ENCODE data around the gene GABRR2.

The GABRR2 gene

DNA sequence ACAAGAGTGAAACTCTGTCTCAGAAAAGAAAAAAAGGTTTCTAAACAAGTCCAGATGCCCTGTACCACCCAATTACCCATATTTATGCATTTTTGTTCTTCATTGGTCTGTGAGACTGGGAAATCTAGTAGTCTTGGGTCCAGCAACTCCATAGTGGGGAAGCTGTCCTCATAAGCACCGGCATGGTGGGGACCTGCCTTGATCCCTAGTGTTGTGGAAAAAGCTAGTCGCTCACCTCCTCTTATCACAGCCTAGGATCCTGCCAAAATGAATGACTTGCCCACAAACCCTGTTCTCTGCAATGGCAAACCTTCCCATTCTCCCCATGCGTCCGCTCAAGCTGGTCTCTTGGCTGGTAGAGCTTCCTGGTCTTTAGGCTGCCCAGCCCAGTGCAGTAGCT is 59.7 kb downstream of the GABRR2 start:
- no peak for DNase-seq

DNA sequence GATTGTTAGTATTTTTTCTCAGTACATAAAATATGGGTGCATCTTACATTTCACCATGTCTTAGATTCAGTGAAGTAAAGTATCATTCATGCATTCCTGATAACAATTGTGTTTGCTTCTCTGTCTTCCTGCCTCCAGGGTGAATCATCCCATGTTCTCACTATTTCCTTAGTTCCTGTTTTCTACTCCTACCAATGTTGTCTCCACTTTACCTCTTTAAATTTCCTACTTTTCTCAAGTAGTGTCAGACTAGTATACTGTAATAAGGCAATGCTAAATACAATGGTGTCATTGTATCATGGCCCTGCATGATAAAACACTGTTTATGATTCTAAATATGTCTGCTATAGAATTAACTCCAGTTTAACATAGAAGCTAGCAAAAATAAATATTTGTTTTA is 60.5 kb downstream of the GABRR2 start:
- DNase-seq: no peak

DNA sequence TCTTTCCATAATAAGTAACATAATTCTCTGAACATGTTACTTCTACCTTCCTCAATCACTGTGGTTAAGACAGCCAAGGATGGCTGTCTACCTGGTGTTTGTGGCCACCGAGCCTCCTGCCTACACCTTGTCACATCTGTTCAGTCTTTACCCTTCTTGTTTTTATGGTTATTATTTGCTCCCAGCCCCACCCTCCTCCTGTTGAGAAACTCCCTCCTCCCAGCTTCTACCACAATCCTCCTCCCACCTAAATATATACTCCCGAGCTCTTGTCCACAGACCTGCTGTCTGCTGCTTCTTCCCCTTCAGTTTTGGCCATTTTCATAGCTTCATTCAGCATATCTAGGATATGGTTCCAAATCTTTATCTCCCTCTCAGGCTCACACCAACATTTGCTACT is 62.2 kb downstream of the GABRR2 start:
- DNase-seq: no peak

DNA sequence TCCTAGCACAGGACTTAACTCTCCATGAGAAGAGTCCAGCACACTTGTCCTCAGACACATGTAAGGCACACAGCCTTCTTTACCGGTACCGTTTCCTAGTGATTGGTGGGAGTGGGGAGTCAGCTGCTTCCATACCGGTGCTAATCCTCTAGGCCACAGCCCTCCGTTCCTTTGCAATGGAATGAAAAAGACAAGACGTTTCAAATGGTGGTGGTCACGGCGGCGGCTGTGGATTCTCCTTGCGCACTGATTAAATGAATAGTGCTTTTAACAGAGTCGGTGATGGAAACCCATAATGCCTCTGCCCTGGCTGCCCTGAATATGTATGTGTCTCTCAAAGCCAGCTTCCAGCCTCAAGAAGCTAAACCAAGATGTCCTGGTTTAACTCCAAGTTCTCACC is 63.1 kb downstream of the GABRR2 start:
- DNase-seq: no peak

DNA sequence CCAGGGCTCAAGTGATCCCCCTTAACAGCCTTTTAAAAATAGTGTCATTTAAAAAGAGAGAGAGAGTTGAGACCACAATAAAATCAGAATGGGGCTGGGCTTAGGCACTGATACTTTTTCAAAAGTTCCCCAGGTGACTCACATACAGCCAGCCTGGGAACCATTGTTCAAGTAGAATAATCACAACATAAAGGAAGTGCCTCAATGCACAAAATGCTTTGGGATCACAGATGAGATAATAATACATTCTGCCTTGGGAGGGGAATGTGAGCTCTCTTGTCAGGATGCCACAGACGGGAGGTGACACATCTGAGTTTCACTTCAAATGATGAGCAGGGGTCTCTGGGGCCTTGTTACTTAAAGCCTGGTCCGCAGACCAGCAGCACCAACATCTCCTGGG is 63.9 kb downstream of the GABRR2 start:
- DNase-seq: no peak

DNA sequence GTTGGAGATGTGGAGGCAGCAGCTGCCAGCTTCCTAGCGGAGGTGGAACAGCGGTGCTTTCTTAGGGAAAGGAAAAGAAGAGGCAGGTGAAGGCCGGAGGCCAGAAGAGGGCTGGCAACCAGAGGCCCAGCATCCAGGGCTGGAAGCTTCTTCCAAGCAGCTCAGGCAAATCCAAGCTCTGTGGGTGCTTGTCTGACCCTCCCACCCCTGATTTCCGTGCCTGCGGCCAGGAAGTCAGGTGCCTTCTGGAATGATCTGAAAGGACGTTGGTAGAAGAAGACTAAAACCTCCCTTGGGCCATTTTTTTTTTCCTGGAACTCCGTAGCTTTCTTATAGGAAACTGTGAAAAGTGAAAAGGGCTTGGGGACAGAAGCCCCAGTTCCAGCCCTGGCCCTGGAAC is 64.9 kb downstream of the GABRR2 start:
- DNase-seq: no peak

DNA sequence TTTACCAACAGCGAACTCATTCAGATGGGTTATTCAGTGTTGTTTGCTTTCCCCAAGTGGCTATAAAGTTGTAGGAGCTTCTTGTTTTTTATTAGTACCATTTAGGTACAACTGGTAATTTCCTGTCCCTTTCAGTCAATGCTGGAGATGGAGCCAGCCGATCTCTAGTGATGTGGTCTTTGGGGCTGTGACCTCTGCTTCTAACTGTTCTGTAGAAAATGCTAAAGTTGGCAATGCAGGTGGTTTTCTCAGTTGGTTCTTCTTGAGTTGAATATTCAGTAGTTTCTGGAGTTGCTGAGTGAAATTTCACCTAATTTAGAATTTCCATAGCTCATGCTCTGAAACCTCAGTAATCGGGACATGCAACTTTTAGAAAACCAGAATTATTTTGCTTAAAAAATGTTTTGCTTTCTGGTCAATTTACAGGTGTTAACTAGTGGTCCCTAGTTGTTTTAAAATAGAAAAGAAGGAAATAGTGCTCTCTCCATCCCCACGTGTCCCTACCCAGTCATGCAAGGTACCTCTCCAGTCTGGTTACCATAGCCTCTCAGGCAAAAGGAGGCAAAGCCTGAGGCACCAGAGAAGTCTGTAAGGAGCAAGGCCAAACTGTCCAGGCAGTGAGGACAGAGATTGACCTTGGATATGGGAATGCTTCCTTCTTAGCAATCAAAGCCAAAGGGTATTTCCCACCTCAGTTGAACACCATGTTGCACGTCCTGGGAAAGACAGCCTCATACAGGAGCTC is 70.7 kb downstream of the GABRR2 start:
- DNase-seq: no peak

DNA sequence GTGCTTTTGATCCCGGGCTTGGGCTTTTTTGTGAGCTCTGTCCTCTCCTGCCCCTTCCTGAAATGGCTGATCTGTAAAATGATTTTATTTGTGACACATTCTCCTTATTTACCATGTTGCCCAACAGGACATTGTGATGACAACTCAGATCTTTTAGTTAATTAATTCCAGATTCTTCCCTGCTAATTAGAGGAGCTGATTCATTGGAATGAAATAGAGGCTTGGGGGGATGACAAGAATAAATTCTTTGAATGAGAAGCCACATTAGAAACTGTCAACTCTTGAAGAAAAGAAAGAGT is 71.8 kb downstream of the GABRR2 start:
- no peak for DNase-seq

DNA sequence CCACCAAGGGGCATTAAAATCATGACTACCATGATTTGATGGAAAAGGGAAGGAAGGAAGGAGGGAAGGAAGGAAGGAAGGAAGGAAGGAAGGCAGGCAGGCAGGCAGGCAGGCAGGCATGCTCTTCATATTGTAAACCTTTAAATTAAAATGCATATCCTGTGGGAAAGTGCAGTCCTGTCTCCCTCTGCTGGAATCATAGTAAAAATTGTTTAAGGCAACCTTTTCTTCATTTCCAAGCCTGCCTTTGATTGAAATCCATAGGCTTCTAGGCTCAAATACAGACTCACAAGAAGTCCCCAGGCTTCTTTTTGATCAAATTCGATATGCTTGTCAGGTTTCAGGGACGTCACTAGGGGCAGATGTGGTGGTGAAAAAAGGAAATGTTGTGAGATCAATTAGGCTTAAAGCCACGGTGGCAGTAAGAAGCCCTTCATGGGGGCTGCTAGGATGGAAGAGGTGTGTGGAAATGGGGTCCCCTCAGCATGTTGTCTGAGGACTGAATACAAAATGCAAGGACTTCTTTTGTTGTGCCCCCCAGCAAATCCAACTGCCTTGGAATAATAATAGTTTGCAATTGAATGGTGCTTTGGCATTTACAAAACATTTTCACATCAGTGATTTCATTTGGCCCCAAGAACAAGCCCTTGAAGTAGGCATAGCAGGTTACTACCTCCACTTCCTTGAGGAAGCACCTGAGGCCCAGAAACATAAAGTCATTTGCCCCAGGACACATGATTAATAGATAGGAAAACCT is 72.3 kb downstream of the GABRR2 start:
- peak in 1 of 2 donors; percentile 48 for DNase-seq

DNA sequence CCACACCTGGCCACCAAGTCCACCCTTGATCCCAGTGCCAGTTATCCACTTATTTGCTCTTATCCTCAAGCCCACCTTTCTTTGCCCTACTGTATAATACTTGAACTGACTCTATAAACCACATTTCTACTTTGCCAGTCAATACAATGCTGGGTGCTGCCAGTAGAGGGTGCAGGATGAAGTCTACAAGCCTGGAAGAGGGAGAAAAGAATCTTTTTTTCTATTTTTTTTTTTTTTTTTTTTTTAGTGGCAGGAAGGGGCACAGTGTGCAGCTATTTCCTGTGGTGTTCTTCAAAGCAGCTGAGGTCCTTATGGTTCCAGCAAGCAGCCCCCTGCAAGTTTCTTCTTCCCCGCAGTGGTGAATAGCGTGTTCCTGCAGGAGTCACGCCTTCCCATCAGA is 75.8 kb downstream of the GABRR2 start:
- peak in 1 of 2 donors; percentile 48 for DNase-seq

DNA sequence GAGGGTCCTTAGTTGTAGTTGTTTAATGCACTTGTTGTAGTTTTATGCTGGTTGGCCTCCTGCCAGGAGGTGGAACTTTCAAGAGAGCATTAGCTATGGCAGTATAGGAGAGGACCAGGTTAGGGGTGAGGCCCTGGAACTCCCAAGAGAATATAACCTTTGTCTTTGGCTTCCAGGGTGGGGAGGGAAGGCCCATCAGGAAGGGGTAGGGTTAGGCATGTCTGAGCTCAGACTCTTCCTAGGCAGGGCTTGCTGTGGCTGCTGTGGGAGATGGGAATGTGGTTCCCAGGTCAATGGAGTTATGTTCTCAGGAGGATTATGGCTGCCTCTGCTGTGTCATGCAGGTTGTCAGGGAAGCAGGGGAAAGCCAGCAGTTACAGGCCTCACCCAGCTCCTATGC is 77.9 kb downstream of the GABRR2 start:
- DNase-seq: no peak

DNA sequence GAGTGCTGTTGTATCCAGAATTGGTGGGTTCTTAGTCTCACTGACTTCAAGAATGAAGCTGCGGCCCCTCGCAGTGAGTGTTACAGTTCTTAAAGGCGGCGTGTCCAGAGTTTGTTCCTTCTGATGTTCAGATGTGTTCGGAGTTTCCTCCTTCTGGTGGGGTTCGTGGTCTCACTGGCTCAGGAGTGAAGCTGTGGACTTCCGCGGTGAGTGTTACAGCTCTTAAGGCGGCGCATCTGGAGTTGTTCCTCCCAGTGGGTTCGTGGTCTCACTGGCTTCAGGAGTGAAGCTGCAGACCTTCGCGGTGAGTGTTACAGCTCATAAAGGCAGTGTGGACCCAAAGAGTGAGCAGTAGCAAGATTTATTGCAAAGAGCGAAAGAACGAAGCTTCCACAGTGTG is 81.5 kb downstream of the GABRR2 start:
- peak in 1 of 2 donors; percentile 3 for DNase-seq

DNA sequence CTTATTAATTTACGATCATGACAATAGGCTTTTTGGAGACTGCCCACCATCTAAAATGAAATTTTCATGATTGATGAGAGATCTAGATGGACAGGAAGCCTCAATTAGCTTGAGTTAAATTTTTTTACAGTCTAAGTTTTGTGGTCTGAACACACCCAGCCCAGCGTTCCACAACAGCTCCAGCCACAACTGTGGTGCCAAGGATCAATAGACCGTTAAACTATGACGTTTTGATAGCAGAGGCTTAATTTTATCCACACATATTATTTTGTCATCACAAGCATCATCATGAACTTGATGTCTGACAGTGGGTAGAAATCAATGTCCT is 92.4 kb downstream of the GABRR2 start:
- no peak for DNase-seq

DNA sequence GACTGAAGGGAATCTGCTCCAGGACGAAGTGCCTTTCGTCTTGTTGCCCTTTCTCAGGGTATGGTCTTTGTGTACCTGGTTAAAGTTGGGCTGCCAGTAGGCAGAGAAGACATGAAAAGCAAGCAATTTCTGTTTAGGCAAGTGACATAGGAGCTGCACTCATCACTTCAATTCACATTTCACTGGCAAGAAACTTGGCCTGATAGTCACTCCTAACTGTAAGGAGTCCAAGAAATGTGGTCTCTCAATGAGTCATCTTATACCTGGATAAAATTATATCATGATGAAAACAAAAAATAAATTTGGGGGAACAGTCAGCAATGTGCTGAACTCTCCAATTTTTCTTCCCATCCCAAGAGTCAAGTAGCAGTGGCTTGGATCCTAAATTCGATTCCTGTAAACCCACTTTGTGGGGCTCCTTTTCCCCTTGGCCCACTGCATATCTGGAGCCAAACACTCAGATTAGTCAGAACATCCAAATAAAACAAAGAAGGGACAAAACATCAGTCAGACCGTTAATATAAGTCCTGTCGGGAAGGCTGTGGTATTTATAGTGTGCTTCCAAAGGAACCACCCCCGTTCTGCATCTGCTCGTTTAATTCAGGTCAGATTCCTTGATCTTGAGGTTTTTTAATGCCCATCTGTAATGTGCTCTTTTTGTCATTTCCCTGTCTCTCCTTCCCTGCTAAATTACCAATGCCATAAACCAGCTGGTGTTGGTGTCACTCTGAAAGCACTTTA is 93.0 kb downstream of the GABRR2 start:
- DNase-seq: no peak

DNA sequence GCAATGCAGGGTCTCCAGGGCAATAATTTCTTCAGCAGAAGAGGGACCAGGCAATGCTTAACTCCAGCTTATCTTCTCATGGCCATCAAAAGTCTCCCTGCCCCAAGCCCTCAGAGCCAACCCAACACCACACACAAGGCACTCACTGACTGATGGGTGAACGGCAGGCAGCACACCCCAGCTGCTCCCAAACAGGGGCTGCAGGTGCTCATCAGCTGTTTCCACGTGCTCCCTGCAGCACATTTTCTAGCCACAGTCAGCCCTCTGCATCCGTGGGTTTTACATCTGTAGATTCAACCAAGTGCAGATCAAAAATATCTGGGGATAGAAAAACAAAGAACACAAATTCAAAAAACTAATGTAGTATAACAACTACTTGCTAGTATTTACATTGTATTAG is 94.0 kb downstream of the GABRR2 start:
- no peak for DNase-seq

DNA sequence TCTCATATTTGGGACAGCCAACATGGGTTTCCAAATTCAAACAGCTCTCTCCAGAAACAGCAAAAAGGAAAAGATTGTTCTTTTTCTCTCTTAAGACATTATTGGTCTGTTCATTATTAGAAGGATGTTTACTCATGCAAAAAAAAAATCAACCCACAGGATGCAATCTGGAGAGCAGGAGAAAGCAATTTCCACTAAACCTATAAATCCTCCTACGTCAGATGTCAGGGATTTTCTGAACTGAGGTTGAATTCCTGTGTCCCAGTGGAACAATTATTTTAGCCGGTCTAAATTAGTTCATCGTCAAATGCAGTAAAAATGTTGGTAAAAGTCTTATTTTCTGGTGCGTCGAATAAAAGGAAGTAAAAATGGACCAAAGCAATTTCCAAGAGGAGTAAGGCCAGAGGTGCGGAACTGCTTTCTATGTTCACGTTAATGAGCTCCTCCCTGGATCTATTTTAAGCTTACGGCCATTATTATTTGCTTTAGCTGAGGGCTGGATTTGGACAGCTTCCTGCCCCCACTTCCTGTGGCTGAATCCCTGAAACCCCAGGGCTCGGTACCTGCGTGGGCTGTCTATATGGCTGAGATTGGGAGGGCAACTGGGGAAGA is 97.7 kb downstream of the GABRR2 start, which contains the start of gene GABRR1:
Gene GABRR1 (minus strand): TSS at position 60 of the 612 bp plus-strand sequence. CDS start 36 bp downstream, at position 24.
- DNase-seq: no peak

DNA sequence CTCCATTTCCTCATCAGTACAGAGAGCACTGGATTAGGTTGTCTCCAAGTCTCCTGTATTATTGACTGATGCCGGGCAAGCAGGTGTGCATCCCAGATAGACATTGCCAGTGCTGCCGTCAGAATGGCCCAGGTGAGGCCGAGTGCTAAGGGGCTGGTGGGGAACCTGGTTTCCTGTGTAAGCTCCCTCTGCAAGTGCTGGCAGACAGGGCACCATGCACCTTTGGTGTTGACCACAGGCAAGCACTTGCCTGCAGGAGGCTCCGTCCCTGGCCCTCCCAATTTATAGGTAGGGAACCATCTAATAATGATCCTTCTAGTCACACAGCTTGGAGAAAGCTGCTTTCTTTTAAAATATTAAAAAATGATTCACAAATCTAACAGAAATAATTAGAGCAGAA is 98.7 kb downstream of the GABRR2 start:
- DNase-seq: no peak

DNA sequence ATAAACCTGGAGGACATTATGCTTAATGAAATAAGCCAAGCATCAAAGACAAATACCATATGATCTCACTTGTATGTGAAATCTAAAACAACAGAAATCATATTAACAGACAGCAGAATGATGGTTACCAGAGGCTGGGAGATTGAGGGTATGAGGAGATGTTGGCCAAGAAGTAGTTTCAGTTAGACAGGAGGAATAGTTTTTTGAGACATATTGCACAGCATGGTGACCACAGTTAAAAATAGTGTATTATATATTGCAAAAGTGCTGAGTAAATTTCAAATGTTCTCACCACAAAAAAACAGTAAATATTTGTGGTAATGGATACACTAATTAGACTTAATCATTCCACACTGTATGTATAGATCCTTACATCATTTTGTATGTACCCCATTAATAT is 99.7 kb downstream of the GABRR2 start:
- DNase-seq: no peak

DNA sequence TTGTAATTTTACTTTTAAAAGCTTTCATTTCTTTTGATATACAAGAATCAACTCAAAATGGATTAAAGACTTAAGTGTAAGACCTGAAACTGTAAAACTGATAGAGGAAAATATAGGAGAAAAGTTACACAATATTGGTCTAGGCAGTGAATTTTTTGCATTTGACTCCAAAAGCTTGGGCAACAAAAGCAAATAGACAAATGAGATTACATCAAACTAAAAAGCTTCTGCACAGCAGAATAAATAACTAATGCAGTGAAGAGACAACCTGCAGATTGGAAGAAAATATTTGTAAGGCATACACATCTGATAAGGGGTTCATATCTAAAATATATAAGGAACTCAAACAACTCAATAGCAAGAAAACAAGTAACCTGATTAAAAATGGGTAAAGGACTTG is 100.9 kb downstream of the GABRR2 start:
- no peak for DNase-seq

DNA sequence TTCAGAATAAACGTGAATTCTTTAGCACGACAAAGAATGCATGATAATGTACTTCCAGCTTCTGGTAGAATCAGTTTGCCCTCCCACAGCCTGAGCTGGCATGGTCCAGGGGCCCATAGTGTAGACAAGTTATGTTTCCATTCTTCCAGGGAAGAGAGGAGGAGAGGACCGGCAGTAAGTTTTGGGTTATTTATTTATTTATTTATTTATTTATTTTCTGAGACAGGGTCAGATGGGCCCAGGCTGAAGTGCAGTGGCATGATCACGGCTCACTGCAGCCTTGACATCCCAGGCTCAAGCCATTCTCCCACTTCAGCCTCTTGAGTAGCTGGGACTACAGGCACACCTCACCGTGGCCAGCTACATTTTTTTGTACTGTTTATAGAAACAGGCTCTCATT is 102.6 kb downstream of the GABRR2 start:
- DNase-seq: no peak

DNA sequence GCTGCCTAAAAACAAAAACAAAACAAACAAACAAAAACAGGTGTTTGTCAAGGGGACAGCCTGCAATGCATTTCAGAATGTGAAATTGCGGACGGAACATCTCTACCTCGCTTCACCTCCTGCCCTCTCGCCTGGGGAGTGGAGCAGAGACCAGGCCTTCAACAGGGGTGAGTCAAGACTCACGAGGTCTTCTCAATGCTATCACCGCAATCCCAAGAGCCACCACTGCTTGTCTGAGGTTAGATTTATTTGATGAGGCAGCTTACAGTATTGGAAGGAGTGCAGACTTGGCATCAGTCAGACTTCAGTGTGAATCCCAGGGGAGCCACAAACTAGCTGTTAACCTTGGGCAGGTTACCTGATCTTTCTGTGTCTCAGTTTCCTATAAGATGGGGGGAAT is 105.6 kb downstream of the GABRR2 start:
- DNase-seq: no peak

DNA sequence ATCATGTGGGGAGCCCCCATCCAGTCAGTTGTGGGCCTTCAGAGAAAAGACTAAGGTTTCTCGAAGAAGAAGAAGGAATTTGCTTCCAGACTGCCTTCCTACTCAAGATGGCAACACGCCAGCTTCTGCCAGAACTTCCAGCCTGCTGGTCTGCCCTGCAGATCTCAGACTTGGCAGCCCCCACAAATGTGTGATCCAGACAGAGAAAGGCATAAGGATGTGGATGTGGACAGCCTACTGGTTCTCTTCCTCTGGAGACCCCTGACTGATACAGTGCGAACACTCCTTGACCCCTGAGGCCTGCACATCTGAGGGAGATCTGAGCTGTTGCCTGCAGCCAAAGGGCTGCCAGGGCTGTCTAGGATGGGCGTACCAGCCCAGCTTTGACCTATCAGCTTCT is 106.5 kb downstream of the GABRR2 start:
- no peak for DNase-seq

All from CD4-positive, alpha-beta T cell treated with Interleukin-4 for 1 hour (primary cell).